Measurements from ENCODE around the gene BRCA1.

- TF ChIP-seq JUND (IDR thresholded peaks at IDR 0.05) = no peak
- TF ChIP-seq, protein P1, sequence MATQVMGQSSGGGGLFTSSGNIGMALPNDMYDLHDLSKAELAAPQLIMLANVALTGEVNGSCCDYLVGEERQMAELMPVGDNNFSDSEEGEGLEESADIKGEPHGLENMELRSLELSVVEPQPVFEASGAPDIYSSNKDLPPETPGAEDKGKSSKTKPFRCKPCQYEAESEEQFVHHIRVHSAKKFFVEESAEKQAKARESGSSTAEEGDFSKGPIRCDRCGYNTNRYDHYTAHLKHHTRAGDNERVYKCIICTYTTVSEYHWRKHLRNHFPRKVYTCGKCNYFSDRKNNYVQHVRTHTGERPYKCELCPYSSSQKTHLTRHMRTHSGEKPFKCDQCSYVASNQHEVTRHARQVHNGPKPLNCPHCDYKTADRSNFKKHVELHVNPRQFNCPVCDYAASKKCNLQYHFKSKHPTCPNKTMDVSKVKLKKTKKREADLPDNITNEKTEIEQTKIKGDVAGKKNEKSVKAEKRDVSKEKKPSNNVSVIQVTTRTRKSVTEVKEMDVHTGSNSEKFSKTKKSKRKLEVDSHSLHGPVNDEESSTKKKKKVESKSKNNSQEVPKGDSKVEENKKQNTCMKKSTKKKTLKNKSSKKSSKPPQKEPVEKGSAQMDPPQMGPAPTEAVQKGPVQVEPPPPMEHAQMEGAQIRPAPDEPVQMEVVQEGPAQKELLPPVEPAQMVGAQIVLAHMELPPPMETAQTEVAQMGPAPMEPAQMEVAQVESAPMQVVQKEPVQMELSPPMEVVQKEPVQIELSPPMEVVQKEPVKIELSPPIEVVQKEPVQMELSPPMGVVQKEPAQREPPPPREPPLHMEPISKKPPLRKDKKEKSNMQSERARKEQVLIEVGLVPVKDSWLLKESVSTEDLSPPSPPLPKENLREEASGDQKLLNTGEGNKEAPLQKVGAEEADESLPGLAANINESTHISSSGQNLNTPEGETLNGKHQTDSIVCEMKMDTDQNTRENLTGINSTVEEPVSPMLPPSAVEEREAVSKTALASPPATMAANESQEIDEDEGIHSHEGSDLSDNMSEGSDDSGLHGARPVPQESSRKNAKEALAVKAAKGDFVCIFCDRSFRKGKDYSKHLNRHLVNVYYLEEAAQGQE (IDR thresholded peaks at IDR 0.05; ENCODE audit: low read depth) = no peak
- TF ChIP-seq, protein P2, sequence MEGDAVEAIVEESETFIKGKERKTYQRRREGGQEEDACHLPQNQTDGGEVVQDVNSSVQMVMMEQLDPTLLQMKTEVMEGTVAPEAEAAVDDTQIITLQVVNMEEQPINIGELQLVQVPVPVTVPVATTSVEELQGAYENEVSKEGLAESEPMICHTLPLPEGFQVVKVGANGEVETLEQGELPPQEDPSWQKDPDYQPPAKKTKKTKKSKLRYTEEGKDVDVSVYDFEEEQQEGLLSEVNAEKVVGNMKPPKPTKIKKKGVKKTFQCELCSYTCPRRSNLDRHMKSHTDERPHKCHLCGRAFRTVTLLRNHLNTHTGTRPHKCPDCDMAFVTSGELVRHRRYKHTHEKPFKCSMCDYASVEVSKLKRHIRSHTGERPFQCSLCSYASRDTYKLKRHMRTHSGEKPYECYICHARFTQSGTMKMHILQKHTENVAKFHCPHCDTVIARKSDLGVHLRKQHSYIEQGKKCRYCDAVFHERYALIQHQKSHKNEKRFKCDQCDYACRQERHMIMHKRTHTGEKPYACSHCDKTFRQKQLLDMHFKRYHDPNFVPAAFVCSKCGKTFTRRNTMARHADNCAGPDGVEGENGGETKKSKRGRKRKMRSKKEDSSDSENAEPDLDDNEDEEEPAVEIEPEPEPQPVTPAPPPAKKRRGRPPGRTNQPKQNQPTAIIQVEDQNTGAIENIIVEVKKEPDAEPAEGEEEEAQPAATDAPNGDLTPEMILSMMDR (IDR thresholded peaks at IDR 0.05 in 2 of 3, conservative IDR thresholded peaks at IDR 0.05 in 1 of 3; ENCODE audit: borderline replicate concordance in 1 of 3, insufficient read depth in 1 of 3, low read depth in 2 of 3, low read length in 2 of 3) = no peak
- TF ChIP-seq, protein P3, sequence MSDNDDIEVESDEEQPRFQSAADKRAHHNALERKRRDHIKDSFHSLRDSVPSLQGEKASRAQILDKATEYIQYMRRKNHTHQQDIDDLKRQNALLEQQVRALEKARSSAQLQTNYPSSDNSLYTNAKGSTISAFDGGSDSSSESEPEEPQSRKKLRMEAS (IDR thresholded peaks at IDR 0.05) = no peak
- no peak for TF ChIP-seq POLR2A (IDR thresholded peaks at IDR 0.05; ENCODE audit: borderline replicate concordance, extremely low read depth, insufficient read depth, insufficient read length)
- TF ChIP-seq ZNF274 (IDR thresholded peaks at IDR 0.05; ENCODE audit: low read depth, low read length) = no peak
- no peak for TF ChIP-seq EZH2 (IDR thresholded peaks at IDR 0.05)
- TF ChIP-seq SP1 (IDR thresholded peaks at IDR 0.05; ENCODE audit: low read depth) = no peak
- TF ChIP-seq ZFX (IDR thresholded peaks at IDR 0.05) = no peak
Observed at GRCh38 chr17:43056051-43056450, 69.1 kb downstream of the BRCA1 start.
